Stomach (tissue), 19 donors: Measurements from ENCODE around the gene YY1AP1. TPM values are rescaled to one million over a fixed set of nuclear protein-coding genes. Genes with fewer than 3 reads are reported as not detected.

Source experiments
- DNase-seq, 2 donors: peaks; one replicate each; pipeline versions ENCODE4 v3.0.0 to v3.0.0-alpha.2; 2013 to 2019
- H3K27ac ChIP-seq, 5 donors: fragments of 200-600 bp in 4 of 5; sonication (generic) in 4 of 5; one replicate each; pipeline ENCODE4 v1.5.1; 2013 to 2019; ENCODE audit warnings: mild to moderate bottlenecking in 1 of 5, moderate library complexity in 1 of 5
- H3K27me3 ChIP-seq, 3 donors: fragments of 200-600 bp; sonication (generic); one replicate each; pipeline ENCODE4 v1.5.1; 2017 to 2019; ENCODE audit warnings: mixed run types in 1 of 3
- H3K36me3 ChIP-seq, 4 donors: fragments of 200-600 bp; sonication (generic); 1 replicate in 3 of 4; 2 replicates in 1 of 4; pipeline ENCODE4 v1.5.1; 2016 to 2019
- H3K4me1 ChIP-seq, 4 donors: fragments of 200-600 bp; sonication (generic); one replicate each; pipeline ENCODE4 v1.5.1; 2016 to 2019
- H3K4me3 ChIP-seq, 4 donors: fragments of 200-600 bp; sonication (generic) in 3 of 4; one replicate each; pipeline ENCODE4 v1.5.1; 2016 to 2019; ENCODE audit warnings: mild to moderate bottlenecking in 1 of 4
- H3K9me3 ChIP-seq, 4 donors: fragments of 200-600 bp; sonication (generic); one replicate each; pipeline ENCODE4 v1.5.1; 2016 to 2019
- EP300 ChIP-seq: sonication (generic); formaldehyde crosslinking; IDR thresholded peaks from one replicate; pipeline ENCODE4 v1.6.1; 2017; ENCODE audit warnings: antibody characterized with exemption
- POLR2A ChIP-seq, 4 donors: fragments of 450-650 bp; IDR thresholded peaks; one replicate each; pipeline ENCODE4 v1.6.1; 2016; ENCODE audit warnings: antibody characterized with exemption in 4 of 4, control low read depth in 2 of 4, mild to moderate bottlenecking in 1 of 4, moderate library complexity in 1 of 4
- POLR2AphosphoS5 ChIP-seq, 3 donors: sonication (generic); formaldehyde crosslinking; IDR thresholded peaks; one replicate each; pipeline ENCODE4 v1.6.1; 2016; ENCODE audit warnings: antibody characterized with exemption in 3 of 3
- WGBS, 5 donors: extraction: QIAGEN DNeasy Blood & Tissue Kit in 3 of 5; methylation state at CpG; one replicate each; pipeline versions ENCODE4 v1.1.5 to v1.1.7; 2013 to 2018; 5-methylcytosine and 5-hydroxymethylcytosine counted together
- intact Hi-C: fragments of 100-400 bp; cut with DNase I; formaldehyde crosslinking; loops from one replicate; pipeline ENCODE4 v1.15.1; 2023; ENCODE audit warnings: low total_unique reads
- long read RNA-seq, 10 donors: transcript quantifications; one replicate each; lab custom pipeline, GENCODE V29; 2026
- polyA plus RNA-seq, 3 donors: library from polyadenylated mRNA; stranded (reverse); fragments of 200-250 nt; gene quantifications; one replicate each; pipeline ENCODE4 v1.2.3, GENCODE V29; 2013
- total RNA-seq, 5 donors: library from RNA; depleted of rRNA; stranded (reverse); fragments of >200 nt; gene quantifications; one replicate each; pipeline versions ENCODE4 v1.1.0 to v1.2.3, GENCODE V29; 2014 to 2016
- TF ChIP-seq, protein P1 (sequence below), 7 experiments: fragments of 450-650 bp in 4 of 7; fragments of 200-600 bp in 3 of 7; sonication (generic) in 3 of 7; IDR thresholded peaks; one replicate each; pipeline ENCODE4 v1.5.1; 2016 to 2019; ENCODE audit warnings: antibody characterized with exemption in 7 of 7, control low read depth in 2 of 7, mild to moderate bottlenecking in 1 of 7
- donor health status: healthy with polysubstance abuse.
- donor health status: Bipolar disorder and iron deficiency.
- donor health status: healthy.

YY1AP1 gene, protein sequence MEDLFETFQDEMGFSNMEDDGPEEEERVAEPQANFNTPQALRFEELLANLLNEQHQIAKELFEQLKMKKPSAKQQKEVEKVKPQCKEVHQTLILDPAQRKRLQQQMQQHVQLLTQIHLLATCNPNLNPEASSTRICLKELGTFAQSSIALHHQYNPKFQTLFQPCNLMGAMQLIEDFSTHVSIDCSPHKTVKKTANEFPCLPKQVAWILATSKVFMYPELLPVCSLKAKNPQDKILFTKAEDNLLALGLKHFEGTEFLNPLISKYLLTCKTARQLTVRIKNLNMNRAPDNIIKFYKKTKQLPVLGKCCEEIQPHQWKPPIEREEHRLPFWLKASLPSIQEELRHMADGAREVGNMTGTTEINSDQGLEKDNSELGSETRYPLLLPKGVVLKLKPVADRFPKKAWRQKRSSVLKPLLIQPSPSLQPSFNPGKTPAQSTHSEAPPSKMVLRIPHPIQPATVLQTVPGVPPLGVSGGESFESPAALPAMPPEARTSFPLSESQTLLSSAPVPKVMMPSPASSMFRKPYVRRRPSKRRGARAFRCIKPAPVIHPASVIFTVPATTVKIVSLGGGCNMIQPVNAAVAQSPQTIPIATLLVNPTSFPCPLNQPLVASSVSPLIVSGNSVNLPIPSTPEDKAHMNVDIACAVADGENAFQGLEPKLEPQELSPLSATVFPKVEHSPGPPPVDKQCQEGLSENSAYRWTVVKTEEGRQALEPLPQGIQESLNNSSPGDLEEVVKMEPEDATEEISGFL
- total RNA-seq, result 100 to 1,000 TPM in 2 of 5 donors, 10 to 100 TPM in 3; 43.2 to 253 (median 71.0) TPM
- polyA plus RNA-seq, result 10 to 100 TPM; 21.1 to 35.0 (median 27.5) TPM
- long read RNA-seq, donor 1, partial matches to known transcripts, result 6 of 9 reads
- long read RNA-seq, donor 1, other reads (novel, unspliced or antisense), result 0 of 9 reads
- long read RNA-seq, donor 2, partial matches to known transcripts, result 23 of 34 reads
- long read RNA-seq, donor 2, other reads (novel, unspliced or antisense), result 0 of 34 reads
- long read RNA-seq, donor 3, partial matches to known transcripts, result 0 of 3 reads
- long read RNA-seq, donor 3, other reads (novel, unspliced or antisense), result 0 of 3 reads
- long read RNA-seq, donor 4, result 0 reads
- long read RNA-seq, donor 5, partial matches to known transcripts, result 6 of 11 reads
- long read RNA-seq, donor 5, other reads (novel, unspliced or antisense), result 0 of 11 reads
- long read RNA-seq, donor 6, result 0 reads
- long read RNA-seq, donor 7, partial matches to known transcripts, result 9 of 14 reads
- long read RNA-seq, donor 7, other reads (novel, unspliced or antisense), result 0 of 14 reads
- long read RNA-seq, donor 8, partial matches to known transcripts, result 0 of 3 reads
- long read RNA-seq, donor 8, other reads (novel, unspliced or antisense), result 0 of 3 reads
- long read RNA-seq, donor 9, partial matches to known transcripts, result 123 of 135 reads
- long read RNA-seq, donor 9, other reads (novel, unspliced or antisense), result 7 of 135 reads
- long read RNA-seq, donor 10, partial matches to known transcripts, result 0 of 3 reads
- long read RNA-seq, donor 10, other reads (novel, unspliced or antisense), result 0 of 3 reads

DNA sequence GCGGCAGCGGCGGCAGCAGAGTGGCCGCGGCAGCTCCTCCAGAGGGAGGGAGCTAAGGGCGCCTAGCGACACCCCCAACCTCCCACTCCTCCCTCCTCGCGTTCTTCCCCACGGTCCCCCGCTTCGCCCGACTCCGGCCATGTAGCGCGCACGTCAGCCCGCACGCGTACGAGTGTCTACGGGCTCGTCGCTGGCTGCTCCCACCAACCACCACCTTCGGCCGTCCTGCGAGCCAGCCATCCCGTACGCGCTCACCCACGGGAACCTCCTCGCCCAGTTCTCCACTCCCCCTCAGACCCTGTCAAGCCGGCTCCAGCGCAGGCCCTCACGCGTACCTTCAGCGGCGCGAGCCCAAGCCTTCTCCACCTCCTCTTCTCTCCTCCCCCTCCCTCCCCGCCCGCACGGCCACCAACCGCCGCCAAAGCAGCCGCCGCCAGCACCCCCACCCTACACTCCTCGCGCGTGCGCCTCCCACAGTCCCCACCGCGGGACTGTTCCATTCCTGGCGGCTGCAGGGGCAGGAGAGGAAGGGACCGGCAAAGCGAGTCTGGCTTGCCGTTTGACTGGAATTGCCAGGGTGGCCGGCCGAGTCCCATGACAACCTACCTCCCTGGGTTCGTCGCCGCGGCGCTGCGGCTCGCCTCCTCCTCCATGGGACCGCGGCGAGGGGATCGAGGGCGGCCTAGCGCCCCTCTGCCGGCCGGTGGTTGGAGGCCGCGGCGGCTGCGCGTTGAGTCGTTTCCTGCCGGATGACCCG is at the start of gene YY1AP1:
TSS of gene YY1AP1 (minus strand) at position 451 of the 757 bp plus-strand sequence. CDS start 8,338 bp downstream, outside the sequence.
- intact Hi-C loops, result no loop called here
- Histone ChIP-seq H3K27ac (peak within 1 kb of the TSS; percentile 92 to 98 (median 95)), H3K36me3 (peaks cover 5 to 23% (median 11%) of the 10 kb centered on the region in 4 donors), H3K4me3 (peak within 1 kb of the TSS; percentile 90 to 98 (median 98)), H3K27me3 (no peaks in the 10 kb centered on the region), H3K9me3 (no peaks in the 10 kb centered on the region), H3K4me1 (peaks cover 24 to 58% (median 52%) of the 10 kb centered on the region in 4 donors)
- peak in 2 of 4 donors; percentile 46 to 58 for TF ChIP-seq POLR2A (IDR thresholded peaks at IDR 0.05)
- TF ChIP-seq POLR2AphosphoS5 (IDR thresholded peaks at IDR 0.05), result peak; percentile 46 to 76 (median 68)
- TF ChIP-seq, protein P1, sequence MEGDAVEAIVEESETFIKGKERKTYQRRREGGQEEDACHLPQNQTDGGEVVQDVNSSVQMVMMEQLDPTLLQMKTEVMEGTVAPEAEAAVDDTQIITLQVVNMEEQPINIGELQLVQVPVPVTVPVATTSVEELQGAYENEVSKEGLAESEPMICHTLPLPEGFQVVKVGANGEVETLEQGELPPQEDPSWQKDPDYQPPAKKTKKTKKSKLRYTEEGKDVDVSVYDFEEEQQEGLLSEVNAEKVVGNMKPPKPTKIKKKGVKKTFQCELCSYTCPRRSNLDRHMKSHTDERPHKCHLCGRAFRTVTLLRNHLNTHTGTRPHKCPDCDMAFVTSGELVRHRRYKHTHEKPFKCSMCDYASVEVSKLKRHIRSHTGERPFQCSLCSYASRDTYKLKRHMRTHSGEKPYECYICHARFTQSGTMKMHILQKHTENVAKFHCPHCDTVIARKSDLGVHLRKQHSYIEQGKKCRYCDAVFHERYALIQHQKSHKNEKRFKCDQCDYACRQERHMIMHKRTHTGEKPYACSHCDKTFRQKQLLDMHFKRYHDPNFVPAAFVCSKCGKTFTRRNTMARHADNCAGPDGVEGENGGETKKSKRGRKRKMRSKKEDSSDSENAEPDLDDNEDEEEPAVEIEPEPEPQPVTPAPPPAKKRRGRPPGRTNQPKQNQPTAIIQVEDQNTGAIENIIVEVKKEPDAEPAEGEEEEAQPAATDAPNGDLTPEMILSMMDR (IDR thresholded peaks at IDR 0.05), result peak in 2 of 7 experiments; percentile 19 to 29
- no peak for TF ChIP-seq EP300
- WGBS, 5 donors, result 0% methylated on average over 39 to 81 of the region's 81 CpGs
- peak; percentile 92 to 97 for DNase-seq

DNA sequence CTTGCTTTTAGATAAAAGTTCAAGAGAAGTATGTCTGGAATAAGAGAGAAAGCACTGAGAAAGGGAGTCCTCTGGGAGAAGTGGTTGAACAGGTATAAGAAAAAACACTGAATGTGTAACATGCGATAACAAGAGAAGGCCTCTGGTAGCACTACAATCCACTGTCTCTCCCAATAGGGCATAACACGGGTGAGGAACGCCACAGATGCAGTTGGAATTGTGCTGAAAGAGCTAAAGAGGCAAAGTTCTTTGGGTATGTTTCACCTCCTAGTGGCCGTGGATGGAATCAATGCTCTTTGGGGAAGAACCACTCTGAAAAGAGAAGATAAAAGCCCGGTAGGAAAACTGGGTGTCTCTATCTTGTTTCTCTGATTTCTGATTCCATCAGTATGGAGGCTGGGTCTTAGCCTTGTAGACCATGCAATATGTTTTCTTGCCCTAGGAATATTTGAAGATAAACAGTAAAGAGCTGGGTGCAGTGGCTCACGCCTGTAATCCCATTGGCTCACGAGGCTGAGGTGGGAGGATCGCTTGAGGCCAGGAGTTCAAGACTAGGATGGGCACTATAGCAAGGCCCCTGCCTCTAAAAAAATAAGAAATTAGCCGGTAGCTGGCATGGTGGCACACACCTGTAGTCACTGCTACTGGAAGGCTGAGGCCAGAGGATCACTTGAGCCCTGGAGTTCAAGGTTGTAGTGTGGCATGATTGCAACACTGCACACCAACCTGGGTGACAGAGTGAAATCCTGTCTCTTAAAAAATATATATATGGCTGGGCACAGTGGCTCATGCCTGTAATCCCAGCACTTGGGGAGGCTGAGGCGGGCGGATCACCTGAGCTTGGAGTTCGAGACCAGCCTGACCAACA is 40.7 kb upstream of the YY1AP1 start:
- H3K4me3 ChIP-seq, result no peak overlapping the region
- peaks cover 19 to 84% (median 70%) of the 10 kb centered on the region in 4 donors for H3K36me3 ChIP-seq
- peak overlapping the region in 2 of 5 donors; percentile 24 to 32 for H3K27ac ChIP-seq
- 58 to 62% (median 61%) methylated on average over 12 of the region's 12 CpGs for WGBS, 5 donors
- TF ChIP-seq POLR2AphosphoS5 (IDR thresholded peaks at IDR 0.05), result peak in 1 of 3 donors; percentile 35
- TF ChIP-seq, protein P1 (IDR thresholded peaks at IDR 0.05), result peak in 5 of 7 experiments; percentile 51 to 69 (median 66)
- TF ChIP-seq EP300, result no peak
- TF ChIP-seq POLR2A (IDR thresholded peaks at IDR 0.05), result no peak
- intact Hi-C loops, result no loop called here
- no peaks in the 10 kb centered on the region for H3K9me3 ChIP-seq
- H3K4me1 ChIP-seq, result peaks cover 0 to 16% (median 0%) of the 10 kb centered on the region in 4 donors
- DNase-seq, result peak; percentile 60 to 82
- no peaks in the 10 kb centered on the region for H3K27me3 ChIP-seq

DNA sequence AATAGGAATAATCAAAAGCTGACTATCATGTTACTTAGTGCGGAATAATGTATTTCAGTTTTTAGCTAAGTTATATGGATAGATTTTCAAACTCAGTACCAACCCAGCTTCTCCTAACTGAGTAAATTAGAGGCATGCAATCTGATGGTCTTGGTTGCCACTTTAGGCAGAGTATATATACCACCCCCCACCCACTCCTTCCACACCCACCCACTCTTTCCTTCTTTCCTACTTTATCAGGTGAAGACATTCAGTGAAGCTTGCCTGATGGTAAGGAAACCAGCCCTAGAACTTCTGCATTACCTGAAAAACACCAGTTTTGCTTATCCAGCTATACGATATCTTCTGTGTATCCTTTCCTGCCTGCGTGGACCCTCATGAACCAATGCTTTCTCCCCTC is 36.6 kb upstream of the YY1AP1 start:
- TF ChIP-seq EP300 (no peak), POLR2AphosphoS5 (IDR thresholded peaks at IDR 0.05) (no peak), POLR2A (IDR thresholded peaks at IDR 0.05) (no peak)
- TF ChIP-seq, protein P1 (IDR thresholded peaks at IDR 0.05), result no peak
- Histone ChIP-seq H3K4me3 (no peak overlapping the region), H3K27me3 (no peaks in the 10 kb centered on the region), H3K9me3 (no peaks in the 10 kb centered on the region), H3K4me1 (peaks cover 0 to 16% (median 0%) of the 10 kb centered on the region in 4 donors), H3K27ac (no peak overlapping the region), H3K36me3 (peaks cover 18 to 70% (median 56%) of the 10 kb centered on the region in 4 donors)
- no peak for DNase-seq
- 94 to 99% (median 96%) methylated on average over 3 of the region's 3 CpGs for WGBS, 5 donors
- intact Hi-C loops, result no loop called here
